ENCODE data around the gene SCEL.

SCEL gene

DNA sequence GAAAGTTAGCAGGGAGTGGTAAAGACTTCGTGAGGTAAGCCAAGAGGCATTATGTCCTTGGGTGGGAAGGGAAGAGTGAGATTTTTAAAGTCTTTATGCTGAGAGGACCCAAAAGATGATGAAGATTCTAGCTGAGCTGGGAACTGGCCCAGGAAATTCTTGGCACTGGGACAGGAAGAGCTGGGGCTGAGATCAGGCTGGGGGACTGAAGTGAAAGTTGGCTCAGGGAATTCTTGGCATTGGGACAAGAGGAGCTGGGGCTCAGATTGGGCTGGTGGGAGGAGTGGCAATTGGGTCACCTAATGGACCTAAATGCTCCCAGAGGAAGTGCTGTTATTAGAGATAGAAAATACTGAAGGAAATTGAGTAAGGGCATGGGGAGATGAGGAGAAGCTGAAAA lies 8.8 kb downstream of the SCEL start:
- no peaks in the 10 kb centered on the region for H3K9me2 ChIP-seq (replicated peaks; ENCODE audit: control insufficient read depth, low read length)

GRCh38 chr13:77544758-77545338 lies 9.3 kb downstream of the SCEL start:
- no peaks in the 10 kb centered on the region for H3K27me3 ChIP-seq (ENCODE audit: control insufficient read depth, low read length)
- no peaks in the 10 kb centered on the region for H3K9me3 ChIP-seq (ENCODE audit: control insufficient read depth, insufficient read depth, low read length)
- H3F3A ChIP-seq (ENCODE audit: control insufficient read depth, insufficient read depth), result no peaks in the 10 kb centered on the region
- no peaks in the 10 kb centered on the region for H3K36me3 ChIP-seq (ENCODE audit: control insufficient read depth, low read length)
- no peaks in the 10 kb centered on the region for H3K4me1 ChIP-seq (ENCODE audit: control insufficient read depth, low read length)
- H3K4me2 ChIP-seq (ENCODE audit: low read length), result no peak overlapping the region
- TF ChIP-seq, protein P1, sequence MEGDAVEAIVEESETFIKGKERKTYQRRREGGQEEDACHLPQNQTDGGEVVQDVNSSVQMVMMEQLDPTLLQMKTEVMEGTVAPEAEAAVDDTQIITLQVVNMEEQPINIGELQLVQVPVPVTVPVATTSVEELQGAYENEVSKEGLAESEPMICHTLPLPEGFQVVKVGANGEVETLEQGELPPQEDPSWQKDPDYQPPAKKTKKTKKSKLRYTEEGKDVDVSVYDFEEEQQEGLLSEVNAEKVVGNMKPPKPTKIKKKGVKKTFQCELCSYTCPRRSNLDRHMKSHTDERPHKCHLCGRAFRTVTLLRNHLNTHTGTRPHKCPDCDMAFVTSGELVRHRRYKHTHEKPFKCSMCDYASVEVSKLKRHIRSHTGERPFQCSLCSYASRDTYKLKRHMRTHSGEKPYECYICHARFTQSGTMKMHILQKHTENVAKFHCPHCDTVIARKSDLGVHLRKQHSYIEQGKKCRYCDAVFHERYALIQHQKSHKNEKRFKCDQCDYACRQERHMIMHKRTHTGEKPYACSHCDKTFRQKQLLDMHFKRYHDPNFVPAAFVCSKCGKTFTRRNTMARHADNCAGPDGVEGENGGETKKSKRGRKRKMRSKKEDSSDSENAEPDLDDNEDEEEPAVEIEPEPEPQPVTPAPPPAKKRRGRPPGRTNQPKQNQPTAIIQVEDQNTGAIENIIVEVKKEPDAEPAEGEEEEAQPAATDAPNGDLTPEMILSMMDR (IDR thresholded peaks at IDR 0.05; ENCODE audit: low read depth, low read length, poor library complexity, severe bottlenecking), result no peak
- no peak for TF ChIP-seq EZH2phosphoT487 (IDR thresholded peaks at IDR 0.05; ENCODE audit: borderline replicate concordance, low read length)
- no peaks in the 10 kb centered on the region for H3K9me2 ChIP-seq (replicated peaks; ENCODE audit: control insufficient read depth, low read length)
- no peaks in the 10 kb centered on the region for H3K79me2 ChIP-seq (ENCODE audit: control insufficient read depth, low read length)
- H4K20me1 ChIP-seq (ENCODE audit: control insufficient read depth, insufficient read depth, low read depth, low read length), result no peaks in the 10 kb centered on the region
- no peak overlapping the region for H3K27ac ChIP-seq (ENCODE audit: low read depth, low read length)
- no peak overlapping the region for H3K4me3 ChIP-seq (ENCODE audit: low read length)

More for the DNA sequence above, 8.8 kb downstream of the SCEL start:
- no peaks in the 10 kb centered on the region for H3K79me2 ChIP-seq (ENCODE audit: control insufficient read depth, low read length)
- no peak overlapping the region for H3K27ac ChIP-seq (ENCODE audit: low read depth, low read length)
- H3F3A ChIP-seq (ENCODE audit: control insufficient read depth, insufficient read depth), result no peaks in the 10 kb centered on the region
- TF ChIP-seq EZH2phosphoT487 (IDR thresholded peaks at IDR 0.05; ENCODE audit: borderline replicate concordance, low read length), result no peak
- TF ChIP-seq, protein P1 (IDR thresholded peaks at IDR 0.05; ENCODE audit: low read depth, low read length, poor library complexity, severe bottlenecking), result no peak
- no peaks in the 10 kb centered on the region for H4K20me1 ChIP-seq (ENCODE audit: control insufficient read depth, insufficient read depth, low read depth, low read length)
- no peaks in the 10 kb centered on the region for H3K27me3 ChIP-seq (ENCODE audit: control insufficient read depth, low read length)
- H3K36me3 ChIP-seq (ENCODE audit: control insufficient read depth, low read length), result no peaks in the 10 kb centered on the region
- H3K4me2 ChIP-seq (ENCODE audit: low read length), result no peak overlapping the region
- no peaks in the 10 kb centered on the region for H3K4me1 ChIP-seq (ENCODE audit: control insufficient read depth, low read length)
- H3K4me3 ChIP-seq (ENCODE audit: low read length), result no peak overlapping the region
- H3K9me3 ChIP-seq (ENCODE audit: control insufficient read depth, insufficient read depth, low read length), result no peaks in the 10 kb centered on the region

DNA sequence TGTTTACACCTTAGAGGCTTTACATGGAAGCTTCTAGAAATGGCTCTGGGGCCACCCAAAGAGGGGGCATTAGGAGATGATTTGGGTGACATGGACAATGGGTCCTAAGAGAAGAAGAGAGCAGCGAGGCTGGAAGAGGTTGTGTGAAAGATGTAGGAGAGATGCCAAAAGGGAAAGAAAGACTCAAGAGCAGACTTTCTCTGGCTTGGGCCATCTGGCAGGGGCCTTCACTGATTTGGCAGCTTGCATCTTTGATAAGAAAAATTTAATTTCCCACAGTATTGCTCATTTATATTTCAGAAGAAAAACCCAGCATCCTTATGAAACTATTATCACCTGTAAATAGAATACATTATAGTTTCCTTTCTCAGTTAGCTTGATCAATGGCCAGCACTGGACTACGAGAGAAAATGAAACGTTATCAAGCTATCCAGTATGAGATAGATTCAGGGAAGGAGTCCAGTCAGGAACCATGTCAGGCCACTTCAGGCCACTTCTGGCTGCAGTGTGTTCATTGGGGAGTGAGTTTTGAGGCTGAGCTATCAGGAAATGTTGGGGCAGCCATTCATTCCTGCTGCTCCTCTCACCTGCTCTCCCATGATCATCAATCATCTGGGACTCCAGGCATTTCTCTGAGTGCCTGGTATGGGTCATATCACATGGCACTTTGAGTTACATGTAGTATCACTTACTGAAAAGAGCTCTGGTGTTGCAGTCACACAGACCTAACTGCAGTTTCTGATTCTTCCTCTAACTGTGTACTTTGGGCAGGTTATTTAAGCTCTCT lies 10.3 kb downstream of the SCEL start:
- H3K4me3 ChIP-seq (ENCODE audit: low read length), result no peak overlapping the region
- no peaks in the 10 kb centered on the region for H3K4me1 ChIP-seq (ENCODE audit: control insufficient read depth, low read length)
- no peak overlapping the region for H3K27ac ChIP-seq (ENCODE audit: low read depth, low read length)
- H3K9me2 ChIP-seq (replicated peaks; ENCODE audit: control insufficient read depth, low read length), result no peaks in the 10 kb centered on the region
- H3K27me3 ChIP-seq (ENCODE audit: control insufficient read depth, low read length), result no peaks in the 10 kb centered on the region
- no peaks in the 10 kb centered on the region for H3K79me2 ChIP-seq (ENCODE audit: control insufficient read depth, low read length)
- no peaks in the 10 kb centered on the region for H4K20me1 ChIP-seq (ENCODE audit: control insufficient read depth, insufficient read depth, low read depth, low read length)
- H3K36me3 ChIP-seq (ENCODE audit: control insufficient read depth, low read length), result no peaks in the 10 kb centered on the region
- no peak overlapping the region for H3K4me2 ChIP-seq (ENCODE audit: low read length)
- no peaks in the 10 kb centered on the region for H3K9me3 ChIP-seq (ENCODE audit: control insufficient read depth, insufficient read depth, low read length)
- TF ChIP-seq EZH2phosphoT487 (IDR thresholded peaks at IDR 0.05; ENCODE audit: borderline replicate concordance, low read length), result no peak
- TF ChIP-seq, protein P1 (IDR thresholded peaks at IDR 0.05; ENCODE audit: low read depth, low read length, poor library complexity, severe bottlenecking), result no peak
- no peaks in the 10 kb centered on the region for H3F3A ChIP-seq (ENCODE audit: control insufficient read depth, insufficient read depth)

Data from DOHH2 (cell line).